Osteocyte (in vitro differentiated cells): Measurements from ENCODE around the gene VWA1. TPM values are rescaled to one million over a fixed set of nuclear protein-coding genes. Genes with fewer than 3 reads are reported as not detected.
A peak's percentile ranks its signal among the peaks of the same experiment; 100 is the strongest.
"Not testable (repeated sequence)": the region's sequence is repeated elsewhere in the genome, so short reads cannot be mapped to it uniquely, and the experiment has no call there.

Source experiments
- DNase-seq: peaks from one replicate; pipeline ENCODE4 v3.0.0; 2021; ENCODE audit warnings: mixed read lengths; ENCODE audit not compliant: unreplicated experiment; ENCODE audit errors: extremely low spot score
- H3K27ac Mint-ChIP-seq: one replicate; pipeline ENCODE4 v1.8.0; 2021; ENCODE audit warnings: mild to moderate bottlenecking, mixed read lengths; ENCODE audit not compliant: unreplicated experiment
- H3K27me3 Mint-ChIP-seq: one replicate; pipeline ENCODE4 v1.8.0; 2021; ENCODE audit warnings: mixed read lengths; ENCODE audit not compliant: unreplicated experiment
- H3K36me3 Mint-ChIP-seq: one replicate; pipeline ENCODE4 v1.8.0; 2021; ENCODE audit warnings: mixed read lengths; ENCODE audit not compliant: unreplicated experiment
- H3K4me1 Mint-ChIP-seq: one replicate; pipeline ENCODE4 v1.8.0; 2021; ENCODE audit warnings: mixed read lengths; ENCODE audit not compliant: unreplicated experiment
- H3K4me3 Mint-ChIP-seq: one replicate; pipeline ENCODE4 v1.8.0; 2021; ENCODE audit warnings: mild to moderate bottlenecking, moderate library complexity, mixed read lengths; ENCODE audit not compliant: unreplicated experiment
- H3K9me3 Mint-ChIP-seq: one replicate; pipeline ENCODE4 v1.8.0; 2021; ENCODE audit warnings: mixed read lengths; ENCODE audit not compliant: unreplicated experiment
- total RNA-seq: library from RNA; stranded (reverse); gene quantifications from 2 replicates; pipeline ENCODE4 v1.2.1, GENCODE V29; 2021
- TF ChIP-seq, protein P1 (sequence below): fragments of 200-600 bp; sonication (generic); IDR thresholded peaks from 2 replicates; pipeline ENCODE4 v1.5.0; 2021; ENCODE audit warnings: antibody characterized with exemption, mild to moderate bottlenecking, moderate library complexity

The VWA1 gene
- total RNA-seq, 1 donor from 2014 or later, result 17.5 TPM

DNA sequence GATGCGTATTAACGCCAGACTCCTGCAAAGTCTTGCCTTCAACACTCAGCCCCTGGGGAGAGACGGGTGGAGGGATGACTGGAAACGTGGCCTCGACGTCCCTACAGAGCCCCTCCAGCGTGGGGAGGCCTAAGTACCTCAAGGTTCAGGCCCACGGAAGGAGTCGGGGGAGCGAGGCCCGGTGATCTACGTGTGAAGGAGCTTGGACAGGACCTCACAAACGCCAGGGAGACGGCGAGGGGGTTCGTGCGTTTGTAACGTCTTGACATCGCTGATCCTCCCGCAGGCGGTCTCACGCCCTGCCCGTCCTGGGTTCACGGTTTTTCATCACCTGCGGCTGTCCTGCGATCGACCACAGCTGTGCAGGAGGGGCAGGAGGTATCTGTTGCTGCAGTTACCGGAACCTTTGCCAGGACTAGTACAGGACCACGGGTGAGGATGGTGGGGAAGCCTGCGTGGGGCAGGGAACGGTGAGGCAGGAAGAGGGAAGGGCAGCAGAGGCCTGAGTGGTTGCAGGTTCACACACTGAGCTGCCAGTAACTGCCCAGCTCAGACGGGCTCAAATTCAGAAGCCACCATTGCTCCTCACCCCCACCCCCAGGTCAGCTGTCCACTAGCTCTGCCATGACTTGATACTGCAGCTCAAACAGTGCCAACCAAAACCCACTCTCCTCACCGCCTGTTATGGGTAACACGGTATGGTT lies 35.5 kb upstream of the VWA1 start:
- Mint-ChIP-seq H3K4me1 (peaks cover 29% of the 10 kb centered on the region), H3K27ac (peak overlapping the region; percentile 84), H3K36me3 (peaks cover 30% of the 10 kb centered on the region), H3K4me3 (peak overlapping the region; percentile 85), H3K27me3 (no peaks in the 10 kb centered on the region), H3K9me3 (no peaks in the 10 kb centered on the region)
- TF ChIP-seq, protein P1, sequence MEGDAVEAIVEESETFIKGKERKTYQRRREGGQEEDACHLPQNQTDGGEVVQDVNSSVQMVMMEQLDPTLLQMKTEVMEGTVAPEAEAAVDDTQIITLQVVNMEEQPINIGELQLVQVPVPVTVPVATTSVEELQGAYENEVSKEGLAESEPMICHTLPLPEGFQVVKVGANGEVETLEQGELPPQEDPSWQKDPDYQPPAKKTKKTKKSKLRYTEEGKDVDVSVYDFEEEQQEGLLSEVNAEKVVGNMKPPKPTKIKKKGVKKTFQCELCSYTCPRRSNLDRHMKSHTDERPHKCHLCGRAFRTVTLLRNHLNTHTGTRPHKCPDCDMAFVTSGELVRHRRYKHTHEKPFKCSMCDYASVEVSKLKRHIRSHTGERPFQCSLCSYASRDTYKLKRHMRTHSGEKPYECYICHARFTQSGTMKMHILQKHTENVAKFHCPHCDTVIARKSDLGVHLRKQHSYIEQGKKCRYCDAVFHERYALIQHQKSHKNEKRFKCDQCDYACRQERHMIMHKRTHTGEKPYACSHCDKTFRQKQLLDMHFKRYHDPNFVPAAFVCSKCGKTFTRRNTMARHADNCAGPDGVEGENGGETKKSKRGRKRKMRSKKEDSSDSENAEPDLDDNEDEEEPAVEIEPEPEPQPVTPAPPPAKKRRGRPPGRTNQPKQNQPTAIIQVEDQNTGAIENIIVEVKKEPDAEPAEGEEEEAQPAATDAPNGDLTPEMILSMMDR, result no peak
- DNase-seq, result no peak

DNA sequence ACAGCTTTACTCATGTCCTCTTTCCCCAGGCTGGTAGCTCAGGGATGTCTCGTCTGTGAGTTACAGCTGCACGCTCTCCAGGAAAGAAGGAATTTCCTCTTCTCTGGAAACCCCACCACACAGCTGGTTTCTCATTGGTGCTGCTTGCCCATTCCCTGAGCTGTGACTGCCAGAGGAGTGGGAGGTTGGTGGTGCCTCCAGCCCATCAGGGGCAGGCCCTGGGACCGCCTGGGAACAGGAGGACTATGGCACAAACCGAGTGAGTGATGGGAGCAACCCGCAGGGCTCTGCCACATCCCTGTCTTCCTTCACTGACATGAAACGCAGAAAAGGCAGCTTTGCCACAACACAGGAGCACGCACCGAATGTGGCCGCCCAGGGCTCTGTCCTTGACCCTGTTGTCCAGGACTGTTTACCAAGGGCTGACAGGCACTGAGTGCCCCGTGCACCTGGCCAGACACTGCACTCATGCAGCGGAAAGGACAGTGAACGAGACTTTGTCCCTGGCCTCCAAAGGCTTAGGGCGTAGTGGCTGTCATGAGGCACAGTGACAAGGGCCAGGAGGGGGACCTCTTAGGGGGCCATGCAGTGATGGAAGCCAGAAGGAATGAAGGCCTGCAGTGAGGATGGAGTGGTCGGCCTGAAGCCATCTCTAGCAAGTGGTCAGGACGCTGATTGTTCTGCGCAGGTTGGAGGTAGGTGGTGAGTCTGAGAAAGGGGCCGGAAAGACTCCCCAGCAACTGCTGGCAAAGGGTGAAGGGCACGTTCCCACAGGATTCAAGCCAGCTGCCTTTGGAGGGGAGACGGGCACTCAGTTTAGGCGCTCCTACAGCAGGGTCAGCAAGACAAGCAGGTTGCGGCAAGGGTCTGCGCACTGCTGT lies 34.7 kb upstream of the VWA1 start:
- TF ChIP-seq, protein P1, result no peak
- H3K4me1 Mint-ChIP-seq, result peaks cover 31% of the 10 kb centered on the region

DNA sequence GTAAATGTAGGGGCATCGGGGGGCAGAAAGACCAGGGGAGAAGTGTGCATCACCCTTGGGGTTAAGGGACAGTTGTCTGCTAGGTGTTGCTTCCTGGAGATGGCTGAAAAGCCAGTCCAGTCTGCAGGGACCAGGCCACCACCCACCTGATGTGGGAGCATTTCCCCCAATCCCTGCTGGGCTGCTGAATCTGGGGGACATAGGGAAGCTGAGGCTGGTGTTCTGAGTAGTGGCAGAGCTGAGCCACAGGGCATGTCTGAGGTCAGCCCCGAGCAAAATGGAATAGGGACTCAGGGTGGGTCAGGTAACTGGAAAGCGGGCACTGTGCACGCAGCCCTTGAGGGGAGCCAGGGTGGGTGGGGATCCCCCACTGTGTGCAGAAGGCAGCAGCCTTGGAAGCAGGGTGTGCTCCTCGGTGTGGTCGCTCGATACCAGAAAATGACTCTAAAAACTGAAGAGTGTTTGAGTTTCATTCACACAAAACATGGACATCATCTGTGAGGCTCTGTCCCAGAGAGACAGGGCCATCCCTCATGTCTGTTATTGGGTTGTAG lies 34.0 kb upstream of the VWA1 start:
- TF ChIP-seq, protein P1, result no peak
- H3K4me3 Mint-ChIP-seq, result peak overlapping the region; percentile 36
- H3K36me3 Mint-ChIP-seq, result peaks cover 26% of the 10 kb centered on the region
- DNase-seq, result no peak
- no peak overlapping the region for H3K27ac Mint-ChIP-seq
- no peaks in the 10 kb centered on the region for H3K9me3 Mint-ChIP-seq
- peaks cover 36% of the 10 kb centered on the region for H3K4me1 Mint-ChIP-seq
- no peaks in the 10 kb centered on the region for H3K27me3 Mint-ChIP-seq

More for the DNA sequence above, 34.7 kb upstream of the VWA1 start:
- H3K9me3 Mint-ChIP-seq, result no peaks in the 10 kb centered on the region
- peak overlapping the region; percentile 85 for H3K4me3 Mint-ChIP-seq
- H3K36me3 Mint-ChIP-seq, result peaks cover 26% of the 10 kb centered on the region
- no peak for DNase-seq
- H3K27me3 Mint-ChIP-seq, result no peaks in the 10 kb centered on the region
- peak overlapping the region; percentile 84 for H3K27ac Mint-ChIP-seq

DNA sequence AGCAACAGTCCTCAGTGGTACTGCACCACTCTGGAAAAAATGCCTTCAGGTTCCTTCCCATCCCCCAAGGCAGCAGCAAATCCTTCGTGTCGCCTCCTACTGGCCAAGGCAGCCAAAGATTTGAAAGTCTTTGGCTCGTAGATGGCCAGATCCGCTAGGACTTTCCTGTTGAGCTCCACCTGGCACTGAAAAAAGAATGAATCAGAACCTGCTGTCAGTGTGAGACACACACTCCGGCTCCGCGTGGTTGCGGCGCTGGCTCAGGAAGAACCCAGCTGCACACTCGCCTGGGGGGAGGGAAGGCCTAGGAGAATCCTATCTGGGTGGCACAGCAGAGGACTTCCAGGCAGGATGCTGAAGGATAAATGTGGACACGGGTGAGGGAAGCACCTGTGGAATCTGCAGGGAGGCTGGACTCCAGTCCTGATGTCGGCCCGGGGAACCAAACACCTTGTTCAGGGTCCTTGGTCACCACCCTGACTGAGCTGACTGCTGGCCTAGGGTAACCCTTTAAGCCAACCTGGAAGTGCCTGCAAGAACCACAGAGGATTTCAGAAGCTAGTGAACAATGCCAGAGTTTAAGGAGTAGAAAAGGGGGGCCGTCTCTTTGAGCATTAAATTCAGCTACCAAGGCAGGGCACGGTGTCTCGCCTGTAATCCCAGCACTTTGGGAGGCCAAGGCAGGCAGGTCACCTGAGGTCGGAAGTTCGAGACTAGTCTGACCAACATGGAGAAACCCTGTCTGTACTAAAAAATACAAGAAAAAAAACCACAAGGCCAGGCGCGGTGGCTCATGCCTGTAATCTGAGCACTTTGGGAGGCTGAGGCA lies 33.2 kb upstream of the VWA1 start:
- Mint-ChIP-seq H3K4me1 (peaks cover 38% of the 10 kb centered on the region), H3K27me3 (no peaks in the 10 kb centered on the region), H3K9me3 (no peaks in the 10 kb centered on the region), H3K27ac (peak overlapping the region; percentile 60), H3K36me3 (peaks cover 26% of the 10 kb centered on the region), H3K4me3 (peak overlapping the region; percentile 36)
- no peak for DNase-seq
- TF ChIP-seq, protein P1, result peak; percentile 62

DNA sequence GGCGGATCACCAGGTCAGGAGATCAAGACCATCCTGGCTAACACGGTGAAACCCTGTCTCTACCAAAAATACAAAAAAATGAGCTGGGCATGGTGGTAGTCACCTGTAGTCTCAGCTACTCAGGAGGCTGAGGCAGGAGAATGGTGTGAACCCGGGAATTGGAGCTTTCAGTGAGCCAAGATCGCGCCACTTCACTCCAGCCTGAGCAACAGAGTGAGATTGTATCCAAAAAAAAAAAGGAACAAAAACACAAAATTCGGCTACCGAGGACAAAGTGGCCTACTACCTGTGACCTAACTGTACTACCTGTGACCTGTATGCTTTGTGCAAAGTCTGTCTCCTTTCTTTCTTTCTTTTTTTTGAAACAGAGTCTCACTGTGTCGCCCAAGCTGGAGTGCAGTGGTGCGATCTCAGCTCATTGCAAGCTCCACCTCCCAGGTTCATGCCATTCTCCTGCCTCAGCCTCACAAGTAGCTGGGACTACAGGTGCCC lies 32.5 kb upstream of the VWA1 start:
- not testable (repeated sequence) for DNase-seq, H3K27me3 Mint-ChIP-seq, H3K27ac Mint-ChIP-seq, H3K9me3 Mint-ChIP-seq, H3K4me3 Mint-ChIP-seq
- peaks cover 26% of the 10 kb centered on the region for H3K36me3 Mint-ChIP-seq
- H3K4me1 Mint-ChIP-seq, result peaks cover 36% of the 10 kb centered on the region
